ENCODE measurements around the gene USP24.
A peak's percentile ranks its signal among the peaks of the same experiment; 100 is the strongest.
"Not testable (repeated sequence)": the region's sequence is repeated elsewhere in the genome, so short reads cannot be mapped to it uniquely, and the experiment has no call there.

Gene USP24

DNA sequence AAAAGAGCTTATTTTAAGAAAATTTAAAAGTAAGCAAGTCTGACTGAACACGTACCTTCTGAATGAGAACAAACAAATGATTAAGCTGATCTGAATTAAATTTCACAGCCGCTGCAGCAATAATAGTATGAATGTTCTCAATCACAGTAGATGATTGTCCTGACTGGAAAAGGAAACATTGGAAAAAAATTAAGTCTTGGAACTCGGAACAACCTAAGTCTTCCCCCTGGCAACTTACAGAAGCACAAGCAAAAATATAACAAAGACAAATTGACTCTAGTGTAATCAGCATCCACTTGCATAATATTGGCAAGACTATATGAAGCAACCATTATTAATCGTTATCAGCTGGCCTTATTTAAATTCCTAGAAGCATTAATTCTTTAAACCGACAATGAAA is 60.5 kb downstream of the USP24 start:
- no peak for DNase-seq

DNA sequence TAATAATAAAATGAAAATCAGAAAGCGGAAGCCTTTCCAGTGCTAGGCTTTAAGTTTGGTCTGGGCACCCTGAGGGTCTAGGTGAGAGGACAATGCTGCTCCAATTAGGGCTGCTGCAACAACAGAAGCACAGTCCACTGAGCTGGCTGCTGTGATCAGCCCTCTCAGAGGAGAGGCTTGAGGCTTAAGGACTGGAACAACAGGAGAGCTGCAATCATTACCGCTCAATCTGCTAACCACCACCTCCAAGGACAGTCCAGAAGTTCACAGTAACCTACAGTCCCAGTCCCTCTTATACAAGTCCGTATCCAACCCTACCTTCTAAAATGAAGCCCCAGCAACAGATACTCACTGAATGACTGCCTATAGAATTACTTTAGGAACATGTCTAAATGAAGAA is 62.1 kb downstream of the USP24 start:
- DNase-seq = no peak

DNA sequence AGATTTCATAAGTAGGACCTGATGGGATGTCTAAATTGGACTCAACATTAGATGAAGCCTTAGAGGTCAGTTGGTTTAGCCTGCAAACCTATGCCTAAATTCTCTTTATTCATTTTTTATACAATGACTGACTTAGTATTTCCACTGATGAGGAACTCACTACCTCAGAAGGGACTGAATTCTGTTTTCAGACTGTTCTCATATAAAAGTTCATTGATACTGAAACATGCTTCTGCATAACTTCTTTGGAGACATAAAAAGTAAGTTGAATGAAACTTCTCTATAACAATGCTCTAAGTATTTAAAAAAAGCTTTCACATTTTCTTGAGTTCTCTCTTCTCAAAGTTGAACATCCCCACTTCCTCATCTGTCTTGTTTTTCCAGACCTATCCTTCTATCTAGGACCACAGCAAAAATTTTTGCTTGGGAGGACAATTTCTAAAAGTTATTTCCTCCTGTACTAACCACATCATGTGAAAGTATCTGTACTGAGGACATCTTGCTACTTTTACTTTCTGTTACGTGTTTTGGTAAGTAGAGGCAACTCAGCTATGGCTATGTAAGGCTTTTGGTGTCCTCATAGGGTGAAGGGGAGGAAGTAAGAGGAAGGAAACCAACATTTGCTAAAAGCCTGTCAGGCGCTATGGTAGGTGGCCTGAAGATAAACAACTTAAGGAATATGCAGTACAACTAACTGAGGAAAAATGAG is 64.1 kb downstream of the USP24 start:
- no peak for DNase-seq

DNA sequence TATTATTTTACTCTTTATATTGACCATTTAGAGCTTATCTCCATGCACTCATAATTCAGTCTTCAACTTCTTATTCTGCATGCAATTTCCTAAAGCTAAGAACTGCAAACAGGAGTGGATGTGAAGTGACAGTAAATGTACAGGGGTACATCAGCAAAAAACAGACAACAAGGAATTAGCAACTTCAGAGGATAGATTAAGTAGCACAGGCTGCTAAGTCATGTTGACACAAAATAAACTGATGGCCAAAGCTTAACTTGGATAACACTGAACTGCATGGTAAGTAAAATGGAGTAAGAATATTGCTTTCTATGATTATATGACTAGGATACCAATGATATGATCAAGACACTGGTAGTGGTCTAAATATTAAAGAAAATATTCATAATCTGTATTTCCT is 66.5 kb downstream of the USP24 start:
- DNase-seq = no peak

DNA sequence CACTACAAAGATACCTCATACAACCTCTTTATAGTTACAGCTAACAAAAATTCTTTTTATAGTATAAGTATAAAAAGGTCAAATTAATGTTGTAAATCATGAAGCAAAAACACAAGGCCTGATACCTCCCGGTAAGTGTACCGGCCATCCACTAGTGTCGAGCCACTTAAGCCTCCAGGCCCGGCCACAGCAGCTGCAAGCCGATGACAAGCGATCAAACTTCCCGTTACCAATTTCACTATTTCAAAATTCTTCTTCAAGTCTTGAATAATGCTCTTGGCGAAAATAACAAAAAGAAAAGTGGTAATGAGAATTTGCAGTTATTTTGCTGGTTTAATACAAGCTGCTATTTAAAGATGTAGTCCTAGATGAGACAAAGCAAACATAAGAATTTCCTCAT is 67.6 kb downstream of the USP24 start:
- no peak for DNase-seq

DNA sequence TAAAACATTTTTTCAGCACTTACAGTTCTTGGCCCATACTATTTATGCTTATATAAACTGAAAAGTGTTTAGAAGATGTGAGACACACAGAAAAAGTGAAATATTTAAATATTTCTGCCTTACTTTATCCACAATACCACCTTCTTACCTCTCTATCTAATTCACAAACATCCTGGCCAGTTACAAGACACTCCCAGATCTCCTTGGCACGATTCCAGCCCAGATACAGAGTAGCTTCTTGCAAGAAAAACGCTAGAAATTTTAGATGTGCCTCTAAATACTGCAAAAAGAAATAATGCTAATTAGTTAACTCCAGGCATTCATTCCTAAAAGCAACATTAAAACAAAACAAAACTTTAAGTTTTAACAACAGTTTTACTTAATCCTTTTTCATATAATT is 68.4 kb downstream of the USP24 start:
- no peak for DNase-seq

DNA sequence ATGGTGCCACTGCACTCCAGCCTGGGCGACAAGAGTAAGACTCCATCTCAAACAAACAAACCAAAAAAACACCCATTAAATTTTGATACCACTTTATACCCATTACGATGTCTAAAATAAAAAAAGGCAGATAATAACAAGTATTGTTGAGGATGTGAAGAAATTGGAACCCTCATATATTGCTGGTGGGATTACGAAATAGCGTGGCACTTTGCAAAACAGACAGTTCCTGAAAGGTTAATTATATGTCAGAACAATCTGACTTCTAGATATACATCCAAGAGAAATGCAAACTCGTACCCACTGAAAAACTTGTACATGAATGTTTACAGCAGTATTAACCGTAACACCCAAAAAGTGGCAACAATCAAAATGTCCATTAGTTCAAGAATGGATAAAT is 70.3 kb downstream of the USP24 start:
- DNase-seq = no peak

DNA sequence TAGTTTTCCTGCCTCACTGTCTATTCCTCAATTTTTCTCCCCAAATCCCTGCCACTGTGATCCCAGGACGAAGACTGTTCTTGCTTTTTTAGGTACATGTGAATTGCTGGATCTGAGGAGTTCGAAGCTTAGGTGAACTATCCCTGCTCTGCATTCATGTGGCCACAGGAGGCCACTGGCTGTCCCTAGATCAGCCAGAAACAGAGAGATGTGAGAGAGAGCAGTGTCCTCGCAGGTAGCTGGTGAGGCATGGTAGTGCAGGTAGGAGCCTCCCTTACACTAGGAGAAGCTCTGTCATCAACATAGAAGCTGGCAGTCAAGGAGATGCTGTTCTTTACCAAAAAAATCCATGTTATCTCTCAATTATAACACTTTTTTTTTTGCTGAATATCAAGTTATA is 71.5 kb downstream of the USP24 start:
- no peak for DNase-seq

DNA sequence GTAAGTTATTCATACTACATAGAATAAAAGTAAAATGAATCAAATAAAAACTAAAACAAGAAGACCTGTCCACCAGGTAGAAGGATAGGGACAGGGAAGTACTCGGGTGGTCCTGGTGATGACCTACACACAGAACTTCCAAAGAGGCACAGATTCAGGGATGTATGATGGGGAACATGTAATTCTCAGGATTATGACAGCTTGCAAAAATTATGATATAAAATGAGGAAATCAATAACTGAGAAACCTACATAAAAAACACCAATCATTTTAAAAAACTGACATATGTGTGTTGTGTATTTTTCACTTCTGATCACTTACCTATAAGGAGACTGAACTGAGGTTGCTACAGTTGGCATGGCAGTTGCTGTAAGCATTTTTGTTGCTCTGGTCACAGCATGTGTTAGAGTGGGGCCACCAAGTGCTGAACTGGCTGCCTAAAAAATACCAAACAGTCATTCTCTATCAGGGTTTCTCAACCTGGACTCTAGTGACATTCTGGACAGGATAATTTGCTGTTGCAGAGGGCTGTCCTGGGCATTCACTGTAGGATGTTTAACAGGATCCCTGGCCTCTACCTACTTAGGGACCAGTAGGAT is 73.8 kb downstream of the USP24 start:
- no peak for DNase-seq

DNA sequence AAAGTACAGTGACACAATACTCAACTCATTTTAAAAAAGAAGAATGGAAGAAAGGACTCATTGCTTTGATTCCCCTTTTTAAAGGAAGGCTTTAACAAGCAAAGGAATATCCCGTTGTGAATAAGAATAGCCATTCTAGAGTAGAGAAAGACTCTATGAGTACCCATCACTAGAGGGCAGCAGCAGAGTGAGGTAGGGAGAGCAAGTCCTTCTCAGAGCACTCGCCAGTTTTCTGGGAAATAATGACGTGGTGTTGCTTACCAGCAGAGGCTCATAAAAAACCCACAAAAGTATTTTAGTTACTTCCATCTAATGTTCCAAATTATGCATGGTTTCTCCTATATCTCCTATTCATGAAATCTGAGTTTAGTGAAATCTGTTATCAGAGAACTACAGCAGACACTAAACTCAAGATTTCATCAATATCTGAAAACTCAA is 74.6 kb downstream of the USP24 start:
- DNase-seq = peak; percentile 83

DNA sequence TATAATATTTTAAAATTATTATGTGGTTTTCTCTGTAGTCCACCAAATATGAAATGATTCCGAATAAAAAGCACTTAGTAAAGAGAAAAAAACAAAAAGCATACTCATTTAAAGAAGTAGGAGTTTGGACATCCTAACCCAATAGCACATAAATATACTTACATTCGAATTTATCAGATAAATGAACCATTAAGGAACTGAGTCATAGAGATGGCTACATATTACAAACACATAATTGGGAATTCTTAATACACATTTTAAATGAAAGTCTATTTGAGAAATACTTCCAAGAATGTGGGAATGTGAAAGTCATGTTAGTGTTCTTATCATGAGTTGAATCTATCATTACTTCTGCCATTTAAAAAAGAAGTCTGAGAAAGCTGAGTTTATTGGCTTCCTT is 75.0 kb downstream of the USP24 start:
- DNase-seq = no peak

DNA sequence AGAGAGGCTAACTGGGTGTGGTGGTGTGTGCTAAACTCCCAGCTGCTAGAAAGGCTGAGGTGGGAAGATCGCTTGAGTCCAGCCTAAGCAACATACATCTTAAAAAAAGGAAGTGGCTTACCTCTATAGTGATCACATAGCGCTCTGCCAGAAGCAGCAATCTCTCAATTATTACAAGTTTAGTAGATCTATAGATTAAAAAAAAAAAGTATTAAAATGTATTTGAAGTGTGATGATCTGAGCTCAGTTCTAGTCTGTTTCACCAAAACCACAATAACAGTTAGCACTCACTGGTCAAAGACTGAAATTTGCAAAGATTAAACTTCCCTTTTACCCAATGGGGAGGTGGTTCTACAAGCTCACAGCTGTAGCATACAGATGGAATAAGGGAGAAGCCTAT is 76.3 kb downstream of the USP24 start:
- no peak for DNase-seq

DNA sequence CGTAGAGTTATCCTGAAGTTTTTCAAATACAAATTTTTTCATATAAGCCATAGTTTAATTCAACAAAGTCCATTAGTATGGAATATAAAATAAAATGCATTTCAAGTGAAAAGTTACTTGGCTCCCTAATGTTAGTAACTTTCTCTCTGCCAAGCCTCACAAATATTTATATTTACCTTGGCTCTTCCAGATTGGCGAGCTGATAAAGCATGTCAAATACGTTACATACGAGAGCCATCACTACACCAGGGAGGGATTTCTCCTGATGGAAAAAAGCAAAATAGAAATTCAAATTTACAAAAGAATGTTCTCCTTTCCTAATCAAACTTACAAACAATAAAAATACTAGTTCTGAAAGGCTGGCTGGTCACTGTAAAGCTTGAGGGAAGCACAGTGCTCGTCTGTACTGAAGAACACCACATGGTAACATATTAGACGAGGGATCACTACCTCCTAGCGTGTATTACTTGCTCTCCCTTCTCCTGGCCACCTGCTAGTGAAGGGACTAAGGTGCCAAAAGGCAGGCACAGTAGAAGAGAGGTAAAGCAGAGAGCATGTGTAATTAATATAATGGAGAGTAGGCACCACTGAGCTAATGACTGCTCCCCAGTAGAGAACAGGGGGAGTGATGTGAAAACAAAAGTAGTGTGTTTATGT is 80.9 kb downstream of the USP24 start:
- DNase-seq = no peak

DNA sequence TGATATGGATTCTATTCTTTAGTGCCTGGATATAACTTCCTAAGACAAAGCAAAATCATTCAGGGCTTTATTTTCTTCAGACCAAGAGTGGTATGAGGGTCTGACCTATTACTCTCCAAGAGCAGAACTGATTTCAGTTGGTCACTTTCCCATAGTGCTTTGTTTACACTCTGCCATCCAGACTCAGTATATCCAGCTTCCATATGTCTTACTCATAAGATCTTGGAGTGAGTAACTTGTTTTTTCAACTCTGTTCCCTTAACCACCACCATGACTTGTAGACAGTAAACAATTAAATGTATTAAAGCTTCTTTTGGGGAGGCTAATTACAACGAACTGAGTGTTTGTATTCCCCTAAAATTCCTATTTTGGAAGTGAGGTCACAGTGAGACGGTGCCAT is 83.4 kb downstream of the USP24 start:
- DNase-seq = no peak

DNA sequence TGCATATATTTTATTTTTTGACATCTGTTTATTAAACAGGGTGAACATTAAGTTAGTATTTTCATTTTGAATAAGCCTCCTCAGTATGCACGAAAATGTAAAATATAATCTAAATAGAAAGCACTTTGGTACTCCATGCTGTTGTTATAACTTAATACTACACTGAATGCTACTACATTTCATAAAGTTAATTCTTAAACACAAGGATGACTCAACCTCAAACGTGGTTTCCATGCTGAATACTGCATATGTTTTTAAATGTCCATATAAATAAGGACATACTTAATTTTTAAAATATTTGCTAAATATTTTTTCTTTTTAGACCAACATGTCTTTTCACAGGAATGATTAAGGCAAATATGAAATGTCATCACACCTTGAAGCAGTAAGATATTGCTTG is 83.9 kb downstream of the USP24 start:
- DNase-seq = no peak

DNA sequence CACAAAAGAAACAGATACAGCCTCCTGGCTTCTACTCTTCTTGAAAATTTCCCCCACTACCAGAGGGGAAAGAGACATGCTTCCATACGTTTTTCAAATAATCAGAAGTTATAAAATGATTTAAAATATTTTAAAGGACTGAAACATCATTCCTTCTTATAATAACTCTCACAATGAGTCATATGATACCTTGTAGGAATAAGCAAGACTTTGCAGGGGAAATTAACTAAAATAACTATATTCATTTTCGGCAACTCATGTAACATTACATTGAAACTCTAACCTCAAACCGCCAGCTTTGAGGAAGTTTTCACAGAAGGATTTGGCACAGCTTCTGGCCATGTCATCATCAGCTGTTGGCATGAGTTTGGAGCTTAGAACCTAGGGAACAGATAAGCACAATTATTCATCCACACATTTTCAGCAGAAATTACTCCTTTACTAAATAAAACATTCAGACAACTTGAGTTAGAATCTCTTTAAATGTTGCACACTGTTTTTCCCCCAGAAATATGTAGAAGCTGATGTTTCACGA is 85.9 kb downstream of the USP24 start:
- DNase-seq = no peak

DNA sequence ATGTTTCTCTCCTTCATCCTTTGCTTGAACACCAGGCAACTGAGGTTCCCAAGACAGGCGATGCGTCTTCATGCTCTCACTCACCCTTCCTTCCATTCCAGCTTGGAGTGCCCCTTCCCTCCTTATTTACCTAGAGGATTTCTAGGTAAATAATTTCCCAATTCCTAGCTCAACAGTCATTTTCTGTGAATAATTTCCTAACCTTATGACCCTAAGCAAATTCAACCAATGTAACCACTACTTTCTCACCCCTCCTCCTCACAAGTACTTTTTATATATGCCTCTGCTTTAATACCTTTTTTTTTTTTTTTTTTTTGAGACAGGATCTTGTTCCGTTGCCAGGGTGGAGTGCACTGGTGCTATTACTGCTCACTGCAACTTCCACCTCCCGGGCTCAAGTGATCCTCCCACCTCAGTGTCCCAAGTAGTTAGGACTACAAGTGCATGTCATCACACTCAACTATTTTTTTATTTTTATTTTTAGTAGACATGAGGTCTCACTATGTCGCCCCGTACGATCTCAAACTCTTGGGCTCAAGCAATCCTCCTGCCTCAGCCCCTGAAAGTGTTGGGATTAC is 86.7 kb downstream of the USP24 start:
- DNase-seq = no peak

DNA sequence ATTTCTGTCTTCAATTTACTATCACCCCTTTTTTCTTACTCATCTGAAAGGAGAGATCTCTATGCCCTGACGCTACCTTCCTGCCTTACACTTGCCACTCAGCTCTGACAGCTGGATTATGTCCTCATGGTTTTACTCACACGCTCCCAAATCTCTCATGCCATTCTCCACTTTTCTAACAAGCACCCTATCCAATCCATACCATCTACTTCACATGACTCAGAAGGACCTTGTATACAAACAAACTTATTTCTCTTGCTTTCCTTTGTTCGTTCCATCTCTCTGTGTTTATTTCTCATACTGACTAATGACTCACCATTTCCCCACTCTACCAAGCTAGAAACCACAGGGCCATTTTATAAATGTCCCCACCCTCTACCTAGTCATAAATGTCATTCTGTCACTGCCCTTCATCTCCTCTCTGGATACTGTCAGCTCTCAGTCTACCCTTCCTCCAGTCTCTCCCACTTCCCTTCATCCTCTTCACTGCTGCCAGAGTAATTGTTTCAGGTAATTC is 87.3 kb downstream of the USP24 start:
- DNase-seq = no peak

DNA sequence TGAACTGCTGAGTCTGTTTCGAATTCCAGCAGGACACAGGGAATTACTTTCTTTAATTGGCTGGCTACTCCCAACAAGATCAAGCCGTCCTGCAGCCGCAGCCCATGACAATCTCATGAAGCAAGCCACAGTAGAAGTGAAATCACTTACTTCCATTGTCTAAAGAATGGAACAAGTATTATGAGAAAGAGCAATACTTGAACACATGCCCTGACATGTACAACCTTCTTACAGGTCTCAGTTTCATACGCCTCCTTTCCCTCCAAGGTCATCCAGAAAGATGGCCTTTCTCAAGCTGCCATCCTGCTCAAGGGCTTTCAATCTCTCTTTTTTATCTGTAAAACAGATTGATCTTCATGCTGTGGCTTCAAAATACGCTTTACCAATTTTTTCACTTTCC is 90.7 kb downstream of the USP24 start:
- no peak for DNase-seq

DNA sequence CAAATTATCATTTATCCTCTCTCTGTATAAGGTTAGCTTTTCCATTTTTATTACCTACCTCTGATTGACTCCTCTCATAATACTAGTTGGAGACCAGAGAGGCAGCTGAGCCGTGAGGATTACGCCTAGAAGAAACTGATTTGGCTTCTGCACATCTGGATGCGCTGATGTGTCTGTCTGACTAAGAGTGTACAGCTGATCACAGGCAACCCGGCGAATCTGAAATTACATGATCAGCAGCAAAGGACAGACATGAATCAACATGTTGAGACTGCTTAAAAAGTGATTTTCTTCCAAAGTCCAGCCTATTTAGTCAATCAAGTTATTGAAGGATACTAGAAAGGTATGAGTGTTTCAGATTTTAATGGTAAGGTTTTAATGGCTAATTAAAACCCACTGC is 94.6 kb downstream of the USP24 start:
- no peak for DNase-seq

DNA sequence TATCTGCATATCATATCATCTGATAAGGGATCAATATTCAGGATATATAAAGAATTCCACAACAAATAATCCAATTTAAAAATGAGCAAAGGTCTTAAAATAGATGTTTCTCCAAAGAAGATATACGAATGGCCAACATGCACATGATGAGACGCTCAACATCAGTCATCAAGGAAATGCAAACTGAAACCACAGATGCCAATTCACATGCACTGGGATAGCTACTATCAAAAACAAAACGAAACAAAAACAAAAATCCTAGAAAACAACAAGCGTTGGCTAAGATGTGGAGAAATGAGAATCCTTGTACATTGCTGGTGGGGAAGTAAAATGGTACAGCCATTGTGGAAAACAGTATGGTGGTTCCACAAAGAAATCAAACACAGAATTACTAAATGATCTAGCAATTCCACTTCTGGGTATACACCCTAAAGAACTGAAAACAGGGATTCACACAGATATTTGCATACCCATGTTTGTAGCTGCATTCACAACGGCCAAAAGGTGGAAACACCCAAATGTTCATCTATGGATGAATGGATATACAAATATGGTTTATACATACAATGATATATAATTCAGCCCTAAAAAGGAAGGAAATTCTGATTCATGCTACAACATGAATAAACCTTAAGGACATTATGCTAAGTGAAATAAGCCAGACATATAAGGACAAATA is 96.4 kb downstream of the USP24 start:
- DNase-seq = no peak

DNA sequence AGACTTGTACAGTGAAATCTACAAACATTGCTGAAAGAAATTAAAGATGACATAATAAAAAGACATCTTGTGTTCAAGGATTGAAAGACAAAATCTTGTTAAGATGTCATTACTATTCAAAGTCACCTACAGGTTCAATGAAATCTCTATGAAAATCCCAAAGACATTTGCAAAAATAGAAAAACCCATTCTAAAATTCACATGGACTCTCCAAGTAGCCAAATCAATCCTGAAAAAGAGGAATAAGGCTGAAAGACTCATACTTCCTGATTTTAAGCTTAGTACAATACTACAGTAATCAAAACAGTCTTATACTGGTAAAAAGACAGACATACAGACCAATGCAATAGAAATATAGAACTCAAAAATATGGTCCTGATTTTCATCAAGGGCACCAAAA is 97.2 kb downstream of the USP24 start:
- no peak for DNase-seq

DNA sequence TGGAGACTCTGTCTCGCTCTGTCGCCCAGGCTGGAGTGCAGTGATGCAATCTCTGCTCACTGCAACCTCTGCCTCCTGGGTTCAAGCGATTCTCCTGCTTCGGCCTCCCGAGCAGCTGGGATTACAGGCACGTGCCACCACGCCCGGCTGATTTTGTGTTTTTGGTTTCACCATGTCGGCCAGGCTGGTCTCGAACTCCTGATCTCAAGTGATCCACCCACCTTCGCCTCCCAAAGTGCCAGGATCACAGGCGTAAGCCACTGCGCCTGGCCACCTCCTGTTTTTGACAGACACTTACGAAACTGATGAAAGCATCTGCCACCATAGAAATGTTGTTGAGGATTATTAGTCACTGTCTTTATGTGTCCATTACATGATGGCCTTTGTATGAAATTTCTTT is 106.2 kb downstream of the USP24 start:
- DNase-seq = not testable (repeated sequence)
